Occipital lobe (tissue), 2 donors: ENCODE data around the gene JPH4. TPM values are rescaled to one million over a fixed set of nuclear protein-coding genes. Genes with fewer than 3 reads are reported as not detected.

Experiments used
- DNase-seq: peaks from one replicate; lab custom pipeline; 2025; lab: John Stamatoyannopoulos, UW
- total RNA-seq: library from RNA; depleted of rRNA; stranded (reverse); fragments of >200 nt; gene quantifications from one replicate; pipeline ENCODE4 v1.2.3, GENCODE V29; 2014

Gene JPH4
- total RNA-seq, 1 donor from 2014 or later = 28.9 TPM

- DNase-seq = no peak
Observed at GRCh38 chr14:23530375-23531055, 48.1 kb downstream of the JPH4 start.

- no peak for DNase-seq
Observed at GRCh38 chr14:23529016-23529415, 49.6 kb downstream of the JPH4 start.

- DNase-seq = no peak
Observed at GRCh38 chr14:23528555-23528954, 50.0 kb downstream of the JPH4 start.

- DNase-seq = no peak
Observed at GRCh38 chr14:23525611-23526010, 53.0 kb downstream of the JPH4 start.

DNA sequence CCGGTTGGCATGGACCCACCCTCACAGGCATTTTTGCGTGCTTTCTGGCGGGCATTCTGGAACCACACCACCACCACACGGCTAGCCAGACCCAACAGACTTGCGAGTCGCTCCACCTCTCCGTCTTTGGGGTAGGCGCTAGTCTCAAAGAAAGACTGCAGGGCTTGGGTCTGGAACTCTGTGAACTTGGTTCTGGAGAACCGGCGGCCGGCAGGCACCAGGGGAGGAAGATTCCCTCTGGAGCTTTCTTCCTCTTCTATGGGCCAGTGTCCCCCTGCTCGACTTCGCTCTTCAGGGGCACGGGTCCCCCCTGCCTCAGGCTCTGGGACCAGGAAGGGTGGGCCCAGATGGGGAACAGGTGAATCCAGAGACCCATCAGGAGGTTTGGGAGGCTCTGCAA is 53.6 kb downstream of the JPH4 start:
- no peak for DNase-seq

DNA sequence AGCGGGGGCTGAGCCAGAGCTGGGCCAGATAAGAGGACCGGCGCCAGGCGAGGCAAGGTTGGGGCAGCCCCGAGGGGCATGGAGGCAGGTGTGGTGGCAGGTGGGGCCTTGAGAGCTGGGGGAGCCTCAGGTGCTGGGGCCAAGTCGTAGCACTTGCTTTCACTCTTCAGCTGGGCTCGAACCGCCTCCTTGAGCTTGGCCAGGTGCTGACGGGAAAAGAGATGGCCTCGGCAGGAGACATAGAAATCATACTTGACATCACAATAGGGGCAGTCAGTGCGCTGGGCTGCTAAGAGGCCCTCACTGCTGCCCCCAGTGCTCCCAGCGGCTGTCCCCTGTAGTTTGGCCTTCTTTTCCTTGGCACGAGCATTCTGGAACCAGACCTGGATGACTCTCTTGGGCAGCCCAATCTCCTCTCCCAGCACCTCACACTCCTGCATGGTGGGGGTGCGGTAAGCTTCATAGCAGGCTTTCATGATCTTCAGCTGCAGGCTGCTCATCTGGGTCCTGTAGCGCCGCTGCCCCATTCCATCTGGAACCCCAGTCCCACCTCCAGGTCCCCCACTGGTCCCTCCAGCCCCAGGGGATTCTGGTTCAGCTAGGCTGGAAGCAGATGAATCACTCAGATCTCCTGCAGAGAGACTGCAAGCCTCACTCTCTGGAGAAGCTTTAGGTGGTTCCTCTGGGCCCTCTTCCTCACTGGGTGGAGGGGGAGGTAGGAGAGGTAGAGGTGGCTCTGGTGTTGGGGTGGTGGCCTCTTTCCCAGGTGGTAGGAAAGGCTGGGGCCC is 55.2 kb downstream of the JPH4 start:
- DNase-seq = no peak

GRCh38 chr14:23522643-23523198 is 55.9 kb downstream of the JPH4 start:
- no peak for DNase-seq

DNA sequence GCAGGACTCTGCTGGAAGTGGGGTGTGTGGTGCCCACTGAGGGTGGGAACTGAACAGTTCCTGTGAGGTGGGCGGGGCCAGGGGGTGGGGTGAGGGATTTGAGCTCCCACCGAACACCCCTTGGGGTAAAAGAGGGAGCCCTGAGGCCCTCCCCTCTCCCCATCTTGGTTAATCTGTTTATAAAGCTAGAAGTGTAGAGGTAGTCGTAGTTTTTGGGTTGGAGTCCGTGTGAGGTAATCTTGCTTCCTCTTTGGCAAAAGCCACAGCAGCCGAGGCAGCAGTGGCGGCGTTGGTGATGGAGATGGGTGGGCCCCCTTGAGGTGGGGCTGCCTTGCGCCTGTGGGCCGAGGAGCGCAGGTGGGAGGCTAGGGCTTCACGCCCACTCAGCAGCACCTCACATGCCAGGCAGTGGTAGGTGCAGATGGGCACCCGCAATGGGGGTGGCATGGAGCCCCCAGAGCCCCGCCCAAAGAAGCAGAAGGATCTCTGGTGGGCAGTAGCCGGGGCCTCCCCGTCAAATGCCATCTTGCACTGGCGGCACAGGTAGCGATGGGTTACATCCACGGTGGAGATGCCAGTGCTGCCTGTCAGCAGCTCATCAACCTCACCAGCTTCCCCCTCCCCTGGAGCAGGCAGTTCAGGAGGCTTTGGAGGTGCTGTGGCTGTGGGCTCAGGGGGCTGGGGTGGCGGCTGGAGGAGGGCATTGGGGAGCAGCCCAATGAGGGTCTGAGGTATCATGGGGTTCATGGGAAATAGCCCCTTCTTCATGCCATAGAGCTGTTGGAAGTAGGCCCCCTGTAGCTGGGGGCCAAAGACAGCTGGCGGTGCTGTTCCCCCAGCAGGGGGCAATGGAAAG is 56.6 kb downstream of the JPH4 start:
- DNase-seq = no peak

GRCh38 chr14:23520899-23521533 is 57.6 kb downstream of the JPH4 start:
- no peak for DNase-seq

DNA sequence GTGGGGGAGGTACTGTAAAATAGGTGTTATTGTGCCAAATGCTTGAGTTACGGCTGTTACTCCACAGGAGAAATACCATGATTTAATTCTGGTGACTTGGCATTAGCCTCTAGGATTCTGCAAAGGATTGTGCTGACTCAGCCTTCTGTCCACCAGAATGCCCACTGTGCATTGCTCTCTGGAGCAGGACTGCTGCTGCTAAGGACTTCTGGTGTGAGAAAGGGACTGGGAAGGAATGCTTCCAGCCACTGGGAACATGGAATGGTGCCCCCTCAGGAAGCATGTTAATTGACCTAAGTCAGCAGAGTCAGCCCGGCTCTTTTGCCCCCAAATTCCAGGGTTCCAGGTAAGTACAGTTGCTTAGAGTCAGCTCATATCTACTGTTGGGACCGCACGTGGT is 59.9 kb downstream of the JPH4 start:
- DNase-seq = no peak

Other genes starting within 250 kb of the JPH4 start
- gene SLC22A17, start 225.9 kb downstream of the JPH4 start, total RNA-seq = 158 TPM
- 17.5 TPM for gene EFS, start 213.6 kb downstream of the JPH4 start, total RNA-seq
- gene IL25, start 206.0 kb downstream of the JPH4 start, total RNA-seq = not detected
- 0.62 TPM for gene CMTM5, start 201.7 kb downstream of the JPH4 start, total RNA-seq
- gene MYH6, start 170.5 kb downstream of the JPH4 start, total RNA-seq = not detected
- gene MYH7, start 143.1 kb downstream of the JPH4 start, total RNA-seq = 0.31 TPM
- 49.1 TPM for gene NGDN, start 109.1 kb downstream of the JPH4 start, total RNA-seq
- gene ZFHX2, start 27.0 kb downstream of the JPH4 start, total RNA-seq = 1.2 TPM
- gene THTPA, start 22.5 kb downstream of the JPH4 start, total RNA-seq = 6.9 TPM
- gene AP1G2, start 11.0 kb downstream of the JPH4 start, total RNA-seq = 10.0 TPM
- gene DHRS2, start 57.6 kb upstream of the JPH4 start, total RNA-seq = 0.31 TPM